Activated CD8-positive, alpha-beta memory T cell treated with anti-CD3 and anti-CD28 coated beads, Interleukin-2, amount 50 U/mL, for 24 hours (primary cell): ENCODE data around the gene TUBB.

ENCODE experiments used
- DNase-seq: peaks from one replicate; pipeline ENCODE4 v3.0.0-alpha.2; 2020; ENCODE audit errors: extremely low read depth

The TUBB gene

GRCh38 chr6:30687659-30688431 is 32.3 kb upstream of the TUBB start:
- no peak for DNase-seq

GRCh38 chr6:30688569-30688968 is 31.6 kb upstream of the TUBB start:
- no peak for DNase-seq

GRCh38 chr6:30689022-30689865 is 30.9 kb upstream of the TUBB start:
- DNase-seq = no peak

GRCh38 chr6:30689985-30690384 is 30.2 kb upstream of the TUBB start:
- DNase-seq = no peak

GRCh38 chr6:30690403-30691207 is 29.5 kb upstream of the TUBB start, which contains the start of gene NRM:
Gene NRM, minus strand, starts transcription at chr6:30690984. Its CDS starts 10 bp downstream, at chr6:30690974.
- DNase-seq = no peak

GRCh38 chr6:30691208-30691847 is 28.8 kb upstream of the TUBB start:
- DNase-seq = no peak

- DNase-seq = no peak
Observed at GRCh38 chr6:30696432-30696831, 23.7 kb upstream of the TUBB start.

- no peak for DNase-seq
Observed at GRCh38 chr6:30700340-30700739, 19.8 kb upstream of the TUBB start.

- no peak for DNase-seq
Observed at GRCh38 chr6:30703011-30703410, 17.1 kb upstream of the TUBB start.

- no peak for DNase-seq
Observed at GRCh38 chr6:30703821-30704220, 16.3 kb upstream of the TUBB start.

- no peak for DNase-seq
Observed at GRCh38 chr6:30705620-30706019, 14.5 kb upstream of the TUBB start.

- DNase-seq = no peak
Observed at GRCh38 chr6:30707281-30707850, 12.8 kb upstream of the TUBB start.

- no peak for DNase-seq
Observed at GRCh38 chr6:30709101-30709868, 10.9 kb upstream of the TUBB start.

- no peak for DNase-seq
Observed at GRCh38 chr6:30711758-30712380, 8.3 kb upstream of the TUBB start.

- DNase-seq = no peak
Observed at GRCh38 chr6:30712441-30712945, 7.7 kb upstream of the TUBB start.

- DNase-seq = no peak
Observed at GRCh38 chr6:30714263-30714662, 5.9 kb upstream of the TUBB start.

GRCh38 chr6:30716879-30717128 is 3.3 kb upstream of the TUBB start:
- DNase-seq = no peak

GRCh38 chr6:30717129-30717844 is 2.9 kb upstream of the TUBB start, which contains the start of gene MDC1:
Gene MDC1, minus strand, starts transcription at chr6:30717281. Its CDS starts 2,106 bp downstream, at chr6:30715175.
- DNase-seq = peak; percentile 98
